H4 (cell line): Measurements from ENCODE around the gene PSG3. TPM values are rescaled to one million over a fixed set of nuclear protein-coding genes. Genes with fewer than 3 reads are reported as not detected.
A peak's percentile ranks its signal among the peaks of the same experiment; 100 is the strongest.
"Not testable (repeated sequence)": the region's sequence is repeated elsewhere in the genome, so short reads cannot be mapped to it uniquely, and the experiment has no call there.

Source experiments
- DNase-seq: peaks from one replicate; pipeline ENCODE4 v3.0.0-alpha.2; 2015; ENCODE audit warnings: low spot score
- total RNA-seq: library from RNA; depleted of rRNA; stranded (reverse); fragments of >200 nt; shearing (Covaris generic); gene quantifications from 2 replicates; pipeline ENCODE4 v1.2.3, GENCODE V29; 2014; rRNA removed

Gene PSG3
- 0.04 TPM in 1 of 2 replicates, not detected in the other for total RNA-seq

DNA sequence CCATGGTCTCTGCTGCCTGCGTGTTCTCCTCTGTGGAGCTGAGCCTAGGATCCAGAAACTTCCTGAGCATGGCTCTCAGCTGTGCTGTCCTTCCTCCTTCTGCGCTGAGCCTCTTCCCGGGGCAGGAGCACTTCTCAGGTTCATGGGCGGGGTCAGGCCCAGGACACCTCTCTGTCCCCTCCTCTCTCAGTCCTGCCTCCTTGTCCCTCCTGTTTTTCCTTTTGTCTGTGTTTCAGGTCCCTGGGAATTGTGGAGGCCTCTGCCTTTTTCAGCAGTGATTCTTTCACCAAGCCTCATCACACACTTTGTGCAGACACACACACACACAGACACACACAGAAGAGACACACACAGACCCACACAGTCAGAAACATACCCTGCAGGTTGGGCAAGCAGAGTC is at the start of gene PSG3:
TSS of gene PSG3 (minus strand) at position 101 of the 400 bp plus-strand sequence. CDS start at position 4, 97 bp downstream.
- DNase-seq = not testable (repeated sequence)

DNA sequence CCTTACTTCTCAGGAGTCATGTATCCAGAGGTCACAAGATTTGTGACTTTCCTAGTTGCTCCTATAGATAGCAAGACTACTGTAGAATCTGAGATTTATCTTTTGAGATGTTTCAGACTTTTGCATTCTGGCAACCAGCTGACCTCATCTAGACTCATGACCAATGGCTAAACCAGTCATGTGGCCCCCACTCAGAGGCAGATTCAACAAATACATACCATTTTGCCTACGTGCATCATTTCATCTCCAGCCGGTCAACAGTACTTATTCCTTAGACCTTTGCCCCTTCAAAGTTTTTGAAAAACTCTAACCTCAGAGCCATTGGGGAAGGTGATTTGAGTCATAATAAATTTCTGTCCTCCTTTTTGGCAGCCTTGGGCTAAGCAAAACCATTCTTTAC is 48.5 kb upstream of the PSG3 start:
- DNase-seq = not testable (repeated sequence)

GRCh38 chr19:42787766-42788165 is 47.5 kb upstream of the PSG3 start:
- DNase-seq = not testable (repeated sequence)

DNA sequence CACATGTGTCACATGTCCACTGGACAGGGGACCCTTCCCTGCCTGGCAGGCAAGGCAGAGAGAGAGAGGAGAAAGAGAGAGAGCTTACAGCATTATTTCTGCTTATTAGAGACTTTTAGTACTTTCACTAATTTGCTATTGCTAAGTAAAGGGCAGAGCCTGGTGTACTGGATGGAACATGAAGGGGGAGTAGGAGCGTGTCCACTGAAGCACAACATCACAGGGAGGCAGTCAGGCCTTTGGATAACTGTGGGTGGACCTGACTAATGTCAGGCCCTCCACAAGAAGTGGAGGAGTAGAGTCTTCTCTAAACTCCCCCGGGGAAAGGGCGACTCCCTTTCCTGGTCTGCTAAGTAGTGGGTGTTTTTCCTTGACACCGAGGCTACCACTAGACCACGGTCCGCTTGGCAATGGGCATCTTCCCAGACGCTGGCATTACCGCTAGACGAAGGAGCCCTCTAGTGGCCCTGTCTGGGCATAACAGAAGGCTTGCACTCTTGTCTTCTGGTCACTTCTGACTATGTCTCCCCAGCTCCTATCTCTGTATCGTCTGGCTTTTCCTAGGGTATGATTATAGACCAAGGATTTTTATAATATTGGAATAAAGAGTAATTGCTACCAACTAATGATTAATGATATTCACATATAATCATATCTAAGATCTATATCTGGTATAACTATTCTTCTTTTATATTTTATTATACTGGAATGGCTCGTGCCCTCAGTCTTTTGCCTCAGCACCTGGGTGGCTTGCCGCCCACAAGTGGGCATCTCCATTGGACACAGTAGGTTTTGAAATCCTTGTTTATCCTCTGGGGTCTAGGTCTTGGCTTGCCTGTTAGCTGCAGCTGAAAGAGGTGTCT is 36.7 kb upstream of the PSG3 start:
- DNase-seq = peak; percentile 21

DNA sequence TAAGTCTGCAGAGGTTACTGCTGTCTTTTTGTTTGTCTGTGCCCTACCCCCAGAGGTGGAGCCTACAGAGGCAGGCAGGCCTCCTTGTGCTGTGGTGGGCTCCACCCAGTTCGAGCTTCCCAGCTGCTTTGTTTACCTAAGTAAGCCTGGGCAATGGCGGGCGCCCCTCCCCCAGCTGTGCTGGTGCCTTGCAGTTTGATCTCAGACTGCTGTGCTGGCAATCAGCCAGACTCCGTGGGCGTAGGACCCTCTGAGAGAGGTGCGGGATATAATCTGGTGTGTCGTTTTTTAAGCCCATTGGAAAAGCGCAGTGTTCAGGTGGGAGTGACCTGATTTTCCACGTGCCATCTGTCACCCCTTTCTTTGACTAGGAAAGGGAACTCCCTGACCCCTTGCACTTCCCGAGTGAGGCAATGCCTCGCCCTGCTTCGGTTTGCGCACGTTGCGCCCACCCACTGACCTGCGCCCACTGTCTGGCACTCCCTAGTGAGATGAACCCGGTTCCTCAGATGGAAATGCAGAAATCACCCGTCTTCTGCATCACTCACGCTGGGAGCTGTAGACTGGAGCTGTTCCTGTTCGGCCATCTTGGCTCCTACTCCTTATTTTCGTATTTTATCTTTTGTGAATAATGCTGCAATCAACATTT is 34.4 kb upstream of the PSG3 start:
- not testable (repeated sequence) for DNase-seq

- DNase-seq = not testable (repeated sequence)
Measured at GRCh38 chr19:42767319-42767718, 27.0 kb upstream of the PSG3 start.

DNA sequence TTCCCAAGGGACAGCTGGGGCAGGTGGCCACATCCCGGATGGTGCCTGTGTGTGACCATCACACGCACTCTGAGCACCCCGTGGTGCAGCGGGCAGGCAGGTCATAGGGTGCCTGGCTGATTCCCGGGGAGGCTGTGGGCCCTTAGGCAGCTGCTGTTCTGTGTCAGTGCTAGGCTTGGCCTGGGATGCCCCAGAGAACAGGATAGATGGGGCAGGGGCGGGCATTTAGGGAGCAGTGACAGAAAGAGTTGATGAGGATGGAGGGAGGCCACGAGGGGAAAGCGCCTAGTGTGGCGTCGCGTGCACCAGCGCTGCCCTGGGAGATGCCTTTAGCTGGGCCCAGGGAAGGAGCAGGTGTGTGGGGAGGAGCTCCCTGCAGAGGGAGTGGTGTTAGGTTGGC is 26.6 kb upstream of the PSG3 start:
- not testable (repeated sequence) for DNase-seq

DNA sequence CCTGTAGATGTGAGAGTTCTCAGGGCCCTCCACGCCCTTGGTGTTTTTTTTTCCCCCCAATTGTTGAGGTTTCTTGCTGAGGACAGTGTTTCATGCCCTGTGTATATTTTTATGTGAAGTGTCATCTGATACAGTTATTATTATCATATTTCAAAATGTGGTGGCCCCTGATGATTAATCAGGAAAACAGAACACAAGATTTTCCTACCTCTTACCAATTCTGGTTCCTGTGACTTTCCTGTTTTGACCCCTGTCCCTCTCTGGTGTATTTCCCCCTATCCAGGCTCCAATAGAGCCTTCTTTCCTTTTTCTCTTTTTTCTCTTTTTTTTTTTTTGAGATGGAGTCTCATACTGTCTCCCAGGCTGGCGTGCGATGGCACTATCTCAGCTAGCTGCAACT is 24.6 kb upstream of the PSG3 start:
- DNase-seq = no peak

GRCh38 chr19:42762789-42763188 is 22.5 kb upstream of the PSG3 start:
- no peak for DNase-seq

DNA sequence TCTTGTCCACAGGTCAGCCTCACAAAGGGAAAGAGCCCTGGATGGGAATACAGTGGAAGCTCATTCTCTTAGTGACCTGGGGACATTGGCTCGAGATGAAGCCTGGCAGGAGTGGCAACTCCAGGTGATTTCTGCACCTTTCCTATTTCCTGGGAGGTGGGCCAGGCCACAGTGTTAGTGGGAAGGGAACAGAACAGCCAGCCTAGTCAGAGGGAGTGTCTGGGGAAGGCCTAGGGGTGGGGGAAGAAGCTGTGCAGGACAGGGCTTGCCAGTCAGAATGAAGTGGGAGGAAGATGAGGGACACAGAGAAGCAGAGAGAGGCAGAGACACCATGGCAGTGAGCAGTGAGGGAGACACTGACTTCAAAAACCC is 21.6 kb upstream of the PSG3 start:
- DNase-seq = not testable (repeated sequence)

GRCh38 chr19:42760954-42761923 is 21.0 kb upstream of the PSG3 start:
- DNase-seq = peak; percentile 51

DNA sequence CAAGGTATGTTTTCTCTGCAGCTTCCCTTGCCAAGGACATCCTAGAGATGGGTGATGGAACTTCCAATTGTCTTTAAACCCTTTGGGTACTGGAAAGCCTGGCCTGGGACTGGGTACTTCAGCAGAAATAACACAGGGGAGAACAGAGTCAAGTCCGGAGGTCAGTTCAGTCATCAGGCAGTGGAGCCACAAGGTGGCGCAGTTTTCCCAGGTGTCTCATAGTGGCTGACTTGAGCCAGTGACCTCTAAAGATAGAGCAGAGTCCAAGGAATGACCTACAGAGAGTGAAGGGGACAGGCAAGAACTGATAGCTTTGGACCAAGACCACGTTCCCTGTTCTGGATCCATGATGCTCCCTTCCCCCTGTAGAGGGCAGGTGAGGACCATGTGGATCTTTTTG is 18.4 kb upstream of the PSG3 start:
- not testable (repeated sequence) for DNase-seq

- DNase-seq = not testable (repeated sequence)
Measured at GRCh38 chr19:42752246-42752645, 12.0 kb upstream of the PSG3 start.

DNA sequence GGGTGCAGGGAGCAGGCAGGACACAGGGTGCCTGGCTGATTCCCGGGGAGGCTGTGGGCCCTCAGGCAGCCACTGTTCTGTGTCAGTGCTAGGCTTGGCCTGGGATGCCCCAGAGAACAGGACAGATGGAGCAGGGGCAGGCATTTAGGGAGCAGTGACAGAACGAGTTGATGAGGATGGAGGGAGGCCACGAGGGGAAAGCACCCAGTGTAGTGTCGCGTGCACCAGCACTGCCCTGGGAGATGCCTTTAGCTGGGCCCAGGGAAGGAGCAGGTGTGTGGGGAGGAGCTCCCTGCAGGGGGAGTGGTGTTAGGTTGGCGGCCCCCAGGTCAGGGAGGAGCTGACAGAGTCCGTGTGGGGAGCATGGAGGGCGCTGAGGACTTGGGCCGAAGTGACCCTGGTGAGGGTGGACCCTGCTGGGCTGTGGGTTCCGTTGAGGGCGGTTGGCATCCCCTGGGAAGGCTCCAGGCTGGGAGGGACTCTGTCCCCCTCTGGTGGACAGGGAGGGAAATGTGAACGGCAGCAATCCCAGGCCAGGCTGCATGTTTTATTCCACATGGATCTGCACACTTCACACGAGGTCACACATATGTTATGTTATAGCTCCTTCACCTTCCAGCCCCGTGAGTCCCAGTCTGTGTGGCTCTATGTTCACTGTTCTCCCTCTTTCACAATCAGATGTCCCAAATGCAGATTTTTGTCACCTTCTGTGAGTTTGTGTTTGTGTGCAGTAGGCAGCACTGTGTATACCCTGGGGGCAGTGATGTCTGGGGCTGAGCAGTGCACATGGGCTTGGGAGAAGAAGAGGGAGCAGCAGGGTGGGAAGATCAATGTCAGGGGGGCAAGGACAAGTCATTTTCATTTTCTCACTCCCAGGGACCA is 1.7 kb upstream of the PSG3 start:
- DNase-seq = not testable (repeated sequence)

DNA sequence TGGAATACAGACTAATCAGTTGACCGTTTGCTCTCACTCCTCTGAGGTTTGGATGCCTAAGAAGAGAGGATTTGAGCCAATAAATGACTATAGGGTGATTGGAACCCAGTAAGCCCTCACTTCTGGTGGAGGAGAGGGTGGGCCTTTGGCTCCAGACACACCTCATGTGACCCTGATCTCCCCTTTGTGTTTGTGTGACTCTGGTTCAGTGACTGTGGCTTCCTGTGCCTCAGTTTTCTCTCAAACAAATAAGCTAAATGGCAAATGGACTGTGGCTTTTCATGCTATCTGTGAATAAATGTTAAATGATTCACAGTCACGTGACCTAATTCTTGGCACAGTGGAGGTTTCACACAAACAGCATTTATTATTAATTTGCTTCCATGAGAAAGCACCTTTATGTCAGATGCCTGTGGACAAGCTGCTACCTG is 2.7 kb downstream of the PSG3 start:
- DNase-seq = not testable (repeated sequence)

- DNase-seq = not testable (repeated sequence)
Measured at GRCh38 chr19:42728341-42728740, 11.9 kb downstream of the PSG3 start.

DNA sequence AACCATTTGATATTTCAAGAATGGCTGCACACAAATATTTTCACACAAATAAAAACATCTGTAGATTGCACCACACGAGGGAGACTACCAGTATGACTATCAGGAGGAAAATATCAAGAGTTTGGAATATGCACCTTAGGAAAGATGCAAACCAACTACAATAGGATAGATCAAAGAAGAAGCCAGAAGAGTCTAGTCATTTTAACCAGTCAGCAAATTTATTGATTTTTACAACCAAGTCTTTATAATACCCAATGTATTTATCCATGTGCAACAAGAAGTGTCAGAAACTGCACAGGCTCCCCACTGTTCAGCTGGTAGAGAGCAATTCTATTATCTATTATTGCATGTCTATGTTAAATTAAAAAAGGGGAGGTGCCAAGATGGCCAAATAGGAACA is 26.3 kb downstream of the PSG3 start:
- DNase-seq = not testable (repeated sequence)

DNA sequence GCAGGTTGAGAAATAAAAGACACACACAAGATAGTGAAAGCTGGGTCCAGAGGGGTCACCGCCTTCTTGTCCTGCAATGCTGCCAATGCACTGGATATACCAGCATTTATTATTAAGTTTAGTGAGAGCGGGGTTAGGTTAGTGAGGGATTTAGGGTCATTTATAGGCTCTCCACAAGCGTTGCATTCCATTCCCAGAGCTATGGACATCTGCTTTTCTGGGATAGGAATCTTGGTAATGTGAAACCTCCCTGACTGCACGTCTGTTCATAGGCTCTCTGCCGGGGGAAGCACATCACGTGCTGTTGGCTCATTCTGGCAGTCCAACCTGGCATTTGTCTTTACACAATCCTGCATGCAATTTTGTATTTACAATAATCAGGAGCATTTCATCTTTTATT is 27.5 kb downstream of the PSG3 start:
- not testable (repeated sequence) for DNase-seq

DNA sequence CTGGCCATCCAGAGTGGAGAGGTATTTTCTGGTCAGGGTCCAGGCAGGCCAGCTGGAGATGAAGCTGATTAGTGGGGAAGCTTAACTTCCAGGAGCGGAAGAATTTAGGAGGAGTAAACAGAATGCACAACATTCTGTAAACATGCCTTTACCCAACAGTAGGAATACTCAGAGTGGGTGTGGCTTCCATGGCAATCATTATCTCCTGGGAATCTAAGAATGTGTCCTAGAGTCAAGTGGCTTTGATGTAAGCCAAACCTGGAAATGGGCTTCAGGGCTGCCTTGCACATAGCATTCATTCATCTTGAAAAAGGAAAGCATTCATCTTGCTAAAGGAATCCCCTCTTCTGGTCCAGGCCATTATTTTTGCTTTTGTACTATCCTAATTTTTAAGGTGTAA is 29.3 kb downstream of the PSG3 start:
- not testable (repeated sequence) for DNase-seq

DNA sequence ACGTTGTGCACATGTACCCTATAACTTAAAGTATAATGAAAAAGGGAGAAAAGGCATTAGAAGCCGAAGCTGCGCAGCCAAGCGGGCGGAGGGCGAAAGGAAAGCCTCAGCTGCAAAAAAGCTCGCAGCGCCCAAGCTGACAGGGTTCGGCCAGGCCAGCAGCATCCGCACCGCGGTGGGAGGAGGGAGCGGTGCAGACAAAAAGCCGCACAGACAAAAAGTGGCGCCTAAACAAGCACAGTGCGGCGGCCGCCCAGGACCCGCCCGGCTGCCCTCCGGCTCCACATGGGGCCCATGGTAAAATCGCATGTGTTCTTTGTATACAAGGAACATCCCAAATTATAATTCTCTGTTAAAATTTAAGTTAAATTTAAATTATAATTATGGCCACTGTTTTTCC is 42.4 kb downstream of the PSG3 start:
- DNase-seq = no peak
